ENCODE results near the gene GP1BB.

The GP1BB gene

DNA sequence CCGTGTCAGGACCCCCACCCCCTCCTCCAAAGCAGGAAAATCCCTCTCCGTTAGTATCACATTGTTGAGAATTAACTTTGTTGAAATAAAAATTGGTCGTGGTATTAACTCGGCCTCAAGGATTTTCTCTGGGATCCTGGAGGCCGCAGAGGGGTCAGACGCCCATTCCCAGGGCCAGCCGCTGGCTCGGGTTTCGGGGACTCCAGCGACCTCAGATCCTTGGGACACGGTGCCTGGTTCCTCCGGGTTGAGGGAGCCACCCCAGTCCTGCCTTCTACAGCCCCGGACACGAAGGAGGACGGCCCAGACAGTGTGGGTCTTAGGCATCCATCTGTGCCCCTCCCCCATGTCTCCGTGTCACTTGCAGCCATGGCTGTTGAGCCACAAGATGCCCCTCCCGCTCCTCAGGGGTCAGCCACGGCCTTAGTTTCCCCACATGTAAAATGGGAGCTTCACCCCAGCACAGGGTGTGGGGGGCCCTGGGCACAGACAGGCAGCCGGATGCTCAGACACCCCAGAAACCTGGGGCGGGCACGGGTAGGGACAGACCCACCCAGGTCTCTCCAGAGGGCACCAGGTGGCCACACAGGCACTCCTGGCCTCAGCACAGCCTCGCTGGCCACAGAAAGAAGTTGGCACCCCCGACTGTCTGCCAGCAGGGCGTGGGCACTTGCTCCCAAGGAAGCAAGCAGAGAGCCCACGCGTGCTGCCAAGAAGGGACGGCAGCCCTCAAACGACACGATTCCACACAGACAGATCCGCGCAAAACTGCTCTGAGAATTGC is 15.5 kb downstream of the GP1BB start:
- no peak for DNase-seq (ENCODE audit: low read depth in 2 of 2)
- TF ChIP-seq, protein P1, sequence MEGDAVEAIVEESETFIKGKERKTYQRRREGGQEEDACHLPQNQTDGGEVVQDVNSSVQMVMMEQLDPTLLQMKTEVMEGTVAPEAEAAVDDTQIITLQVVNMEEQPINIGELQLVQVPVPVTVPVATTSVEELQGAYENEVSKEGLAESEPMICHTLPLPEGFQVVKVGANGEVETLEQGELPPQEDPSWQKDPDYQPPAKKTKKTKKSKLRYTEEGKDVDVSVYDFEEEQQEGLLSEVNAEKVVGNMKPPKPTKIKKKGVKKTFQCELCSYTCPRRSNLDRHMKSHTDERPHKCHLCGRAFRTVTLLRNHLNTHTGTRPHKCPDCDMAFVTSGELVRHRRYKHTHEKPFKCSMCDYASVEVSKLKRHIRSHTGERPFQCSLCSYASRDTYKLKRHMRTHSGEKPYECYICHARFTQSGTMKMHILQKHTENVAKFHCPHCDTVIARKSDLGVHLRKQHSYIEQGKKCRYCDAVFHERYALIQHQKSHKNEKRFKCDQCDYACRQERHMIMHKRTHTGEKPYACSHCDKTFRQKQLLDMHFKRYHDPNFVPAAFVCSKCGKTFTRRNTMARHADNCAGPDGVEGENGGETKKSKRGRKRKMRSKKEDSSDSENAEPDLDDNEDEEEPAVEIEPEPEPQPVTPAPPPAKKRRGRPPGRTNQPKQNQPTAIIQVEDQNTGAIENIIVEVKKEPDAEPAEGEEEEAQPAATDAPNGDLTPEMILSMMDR (IDR thresholded peaks at IDR 0.05; ENCODE audit: low read depth, low read length): no peak
- H3K4me3 ChIP-seq (replicated peaks in 1 of 2; ENCODE audit: low read depth in 2 of 2, low read length in 2 of 2): no peak overlapping the region

DNA sequence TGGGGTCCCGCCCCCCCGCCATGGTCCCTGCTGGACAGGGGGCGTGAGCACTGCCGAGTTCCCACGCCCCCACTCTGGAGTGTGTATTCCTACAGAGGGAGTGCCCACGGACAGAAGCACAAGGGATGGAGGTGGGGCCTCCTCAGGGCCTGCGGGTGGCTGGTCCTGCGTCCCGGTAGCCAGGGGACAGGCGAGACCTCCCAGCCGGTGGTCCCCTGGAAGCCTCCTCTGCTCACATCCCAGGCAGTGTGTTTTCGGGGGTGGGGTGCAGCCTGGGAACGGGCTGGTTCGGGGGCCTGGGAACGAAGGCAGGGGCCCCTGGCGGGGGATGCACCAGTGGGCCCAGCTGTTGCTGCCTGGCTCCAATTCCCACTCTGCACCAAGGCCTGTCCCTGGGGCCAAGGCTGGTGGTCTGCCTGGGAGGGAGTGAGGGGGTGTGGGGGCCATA is 16.1 kb downstream of the GP1BB start:
- no peak overlapping the region for H3K4me3 ChIP-seq (replicated peaks in 1 of 2; ENCODE audit: low read depth in 2 of 2, low read length in 2 of 2)
- no peak for DNase-seq (ENCODE audit: low read depth in 2 of 2)
- TF ChIP-seq, protein P1 (IDR thresholded peaks at IDR 0.05; ENCODE audit: low read depth, low read length): no peak

DNA sequence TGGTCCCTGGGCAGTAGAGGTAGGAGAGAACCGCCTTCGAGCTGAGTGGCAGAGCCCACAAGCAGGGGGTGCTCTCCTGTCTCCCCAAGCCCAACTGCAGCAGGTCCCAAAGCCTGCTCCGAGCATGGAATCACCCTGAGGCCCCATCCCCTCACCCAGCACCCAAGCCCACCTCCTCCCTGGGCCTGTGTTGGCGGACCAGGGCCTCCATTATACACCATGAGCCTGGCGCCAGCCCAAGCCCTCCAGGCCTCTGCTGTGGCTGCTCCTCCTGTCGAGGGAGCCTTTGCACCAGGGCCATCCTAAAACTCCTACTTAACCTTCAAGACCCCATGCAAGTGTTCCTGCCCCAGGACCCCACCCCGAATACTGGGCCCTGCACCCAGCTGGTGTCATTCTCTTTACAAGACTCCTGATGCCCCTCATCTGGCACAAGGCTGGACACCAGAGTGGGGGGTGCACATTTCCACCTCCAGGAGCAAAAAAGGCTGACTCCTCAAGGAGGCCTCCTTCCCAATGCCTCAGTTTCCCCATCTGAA is 16.6 kb downstream of the GP1BB start:
- TF ChIP-seq, protein P1 (IDR thresholded peaks at IDR 0.05; ENCODE audit: low read depth, low read length): no peak
- DNase-seq (ENCODE audit: low read depth in 2 of 2): no peak
- H3K4me3 ChIP-seq (replicated peaks in 1 of 2; ENCODE audit: low read depth in 2 of 2, low read length in 2 of 2): no peak overlapping the region

DNA sequence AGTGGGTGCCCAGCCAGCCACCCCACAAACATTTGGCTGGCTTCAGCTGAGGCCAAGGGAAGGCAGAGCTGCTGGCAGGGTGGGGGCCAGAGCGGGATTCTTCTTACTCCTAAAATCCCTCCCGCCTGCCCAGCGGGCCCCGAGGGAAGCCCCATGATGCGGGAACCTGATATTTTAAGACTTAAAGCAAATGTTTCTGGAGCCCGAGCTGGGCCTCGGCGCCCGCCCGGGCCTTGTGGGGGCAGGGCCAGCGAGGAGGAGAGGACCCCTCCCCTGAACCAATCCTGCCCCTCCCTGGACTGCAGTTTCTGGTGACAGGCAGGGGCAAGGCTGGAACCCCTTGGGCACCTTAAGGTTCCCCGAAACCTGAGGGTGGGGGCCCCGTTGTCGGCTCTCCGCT is 17.2 kb downstream of the GP1BB start:
- DNase-seq (ENCODE audit: low read depth in 2 of 2): no peak
- TF ChIP-seq, protein P1 (IDR thresholded peaks at IDR 0.05; ENCODE audit: low read depth, low read length): no peak
- no peak overlapping the region for H3K4me3 ChIP-seq (replicated peaks in 1 of 2; ENCODE audit: low read depth in 2 of 2, low read length in 2 of 2)

DNA sequence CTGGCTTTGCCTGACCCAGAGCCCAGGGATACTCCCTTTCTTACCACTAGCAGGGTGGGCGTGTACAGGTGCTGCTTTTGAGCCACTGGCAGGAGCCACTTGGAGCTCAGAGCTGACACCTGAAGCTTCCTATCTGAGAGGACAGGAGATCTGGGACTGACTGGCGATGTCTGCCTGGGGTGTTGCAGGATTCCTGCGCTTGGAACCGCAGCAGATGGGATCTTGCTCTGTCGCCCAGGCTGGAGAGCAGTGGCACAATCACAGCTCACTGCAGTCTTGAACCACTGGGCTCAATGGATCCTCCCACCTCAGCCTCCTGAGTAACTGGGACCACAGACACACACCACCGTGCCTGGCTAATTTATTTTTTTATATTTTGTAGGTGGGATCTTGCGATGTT is 17.7 kb downstream of the GP1BB start:
- DNase-seq (ENCODE audit: low read depth in 2 of 2): no peak
- TF ChIP-seq, protein P1 (IDR thresholded peaks at IDR 0.05; ENCODE audit: low read depth, low read length): no peak
- no peak overlapping the region for H3K4me3 ChIP-seq (replicated peaks in 1 of 2; ENCODE audit: low read depth in 2 of 2, low read length in 2 of 2)

DNA sequence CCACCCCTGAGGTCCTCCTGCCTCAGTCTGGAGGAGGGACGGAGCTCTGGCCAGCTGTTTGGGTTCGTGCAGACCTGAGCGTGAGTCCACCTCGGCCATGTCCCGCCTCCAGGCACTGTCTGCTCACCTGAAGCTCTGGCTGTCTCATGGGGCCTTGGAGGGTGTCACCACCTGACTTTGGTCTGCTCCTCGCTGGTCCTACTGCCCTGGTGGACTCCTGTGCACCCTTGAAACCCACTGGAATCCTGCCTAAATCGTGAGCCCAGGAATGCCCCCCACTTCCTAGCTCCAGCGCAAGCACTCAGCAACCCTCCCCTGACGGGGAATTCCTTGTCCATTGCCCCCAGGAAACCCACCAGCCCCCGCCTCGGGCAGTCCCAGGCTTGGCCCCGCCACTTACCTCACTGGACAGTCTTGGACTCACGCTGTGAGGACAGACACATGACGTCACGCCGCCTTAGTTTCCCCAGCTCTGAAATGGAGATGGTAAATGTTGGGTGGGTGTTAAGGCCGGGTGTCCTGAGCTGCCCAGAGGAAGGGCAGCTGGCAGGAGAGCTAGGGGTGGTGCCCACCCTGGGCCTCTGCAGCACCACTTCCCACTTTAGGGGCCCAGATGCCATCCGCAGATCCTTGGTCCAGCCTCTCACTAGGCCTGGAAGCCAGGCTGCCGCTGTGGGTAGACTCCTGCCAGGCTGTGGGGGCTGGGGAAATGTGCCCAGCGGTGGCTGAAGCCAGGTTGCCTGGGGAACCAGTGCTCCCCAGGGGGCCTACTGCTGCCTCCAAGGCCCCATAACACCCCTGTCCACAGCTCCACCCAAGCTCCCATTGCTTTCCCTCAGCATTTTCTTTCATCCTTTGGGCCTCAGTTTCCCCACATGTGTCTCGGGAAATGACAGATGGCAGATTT is 19.1 kb downstream of the GP1BB start:
- TF ChIP-seq, protein P1 (IDR thresholded peaks at IDR 0.05; ENCODE audit: low read depth, low read length): no peak
- no peak overlapping the region for H3K4me3 ChIP-seq (replicated peaks in 1 of 2; ENCODE audit: low read depth in 2 of 2, low read length in 2 of 2)
- DNase-seq (ENCODE audit: low read depth in 2 of 2): no peak
